ENCODE results near the gene KRTAP22-1.

Gene KRTAP22-1

GRCh38 chr21:30612132-30612531, 11.2 kb downstream of the KRTAP22-1 start:
- no peak for TF ChIP-seq CTCF (IDR thresholded peaks at IDR 0.05)

- TF ChIP-seq CTCF (IDR thresholded peaks at IDR 0.05): no peak
Measured at GRCh38 chr21:30613836-30614235, 12.9 kb downstream of the KRTAP22-1 start, which contains the start of gene KRTAP6-1. Gene KRTAP6-1 (minus strand): TSS chr21:30613930. CDS start chr21:30613904, 26 bp downstream.

- no peak for TF ChIP-seq CTCF (IDR thresholded peaks at IDR 0.05)
Measured at GRCh38 chr21:30615199-30615598, 14.3 kb downstream of the KRTAP22-1 start.

GRCh38 chr21:30616125-30616524, 15.2 kb downstream of the KRTAP22-1 start, which contains the start of gene KRTAP20-1:
Gene KRTAP20-1 (plus strand): TSS chr21:30616425. CDS start chr21:30616455, 30 bp downstream.
- no peak for TF ChIP-seq CTCF (IDR thresholded peaks at IDR 0.05)

- TF ChIP-seq CTCF (IDR thresholded peaks at IDR 0.05): no peak
Measured at GRCh38 chr21:30620080-30620479, 19.2 kb downstream of the KRTAP22-1 start.

GRCh38 chr21:30620522-30620921, 19.6 kb downstream of the KRTAP22-1 start, which contains the start of gene KRTAP20-4:
Gene KRTAP20-4 (plus strand): TSS chr21:30620627.
- no peak for TF ChIP-seq CTCF (IDR thresholded peaks at IDR 0.05)

- TF ChIP-seq CTCF (IDR thresholded peaks at IDR 0.05): no peak
Measured at GRCh38 chr21:30623362-30623761, 22.5 kb downstream of the KRTAP22-1 start.
